ENCODE data around the gene DAPK2. TPM values are rescaled to one million over a fixed set of nuclear protein-coding genes. Genes with fewer than 3 reads are reported as not detected.

DAPK2 gene
- total and polyA plus RNA-seq, 2 donors (not counting 1 experiment from before 2014, with no cell fraction given) = 8.3 to 31.9 TPM

- 80% methylated on average over 8 of the region's 9 CpGs for WGBS (ENCODE audit: insufficient coverage)
- Mint-ChIP-seq H3K27me3 (no peaks in the 10 kb centered on the region), H3K27ac (no peak overlapping the region), H3K4me1 (peaks cover 8% of the 10 kb centered on the region), H3K9me3 (ENCODE audit: insufficient read depth) (no peaks in the 10 kb centered on the region), H3K4me3 (no peak overlapping the region)
- no peak overlapping the region for H3K27ac ChIP-seq (ENCODE audit: low read length in 2 of 2)
- H3K4me1 ChIP-seq (ENCODE audit: control insufficient read depth in 2 of 2, insufficient read depth in 2 of 2, low read length in 2 of 2) = no peaks in the 10 kb centered on the region
- no peaks in the 10 kb centered on the region for H3K9me3 ChIP-seq (ENCODE audit: control extremely low read depth in 1 of 3, control insufficient read depth in 2 of 3, insufficient read depth in 1 of 3, low read length in 2 of 3)
- no peak overlapping the region for H3K4me3 ChIP-seq (ENCODE audit: control extremely low read depth in 1 of 5, extremely low read depth in 1 of 5, insufficient read depth in 1 of 5, low read depth in 2 of 5, low read length in 4 of 5)
- no peak overlapping the region for H2AFZ ChIP-seq (ENCODE audit: insufficient read depth, low read depth, low read length, poor library complexity, severe bottlenecking)
- TF ChIP-seq CTCF (IDR thresholded peaks at IDR 0.05) (no peak), EZH2 (IDR thresholded peaks at IDR 0.05; ENCODE audit: borderline replicate concordance, insufficient read depth, low read depth, low read length, poor library complexity, severe bottlenecking) (no peak)
- no peak for DNase-seq
- intact Hi-C loops (cut with micrococcal nuclease) = no loop called here
- no peaks in the 10 kb centered on the region for H3K36me3 ChIP-seq (replicated peaks in 1 of 2; ENCODE audit: control extremely low read depth in 1 of 2, control insufficient read depth in 1 of 2, extremely low read depth in 1 of 2, insufficient read depth in 2 of 2, low read length in 1 of 2)
- H3K4me2 ChIP-seq (replicated peaks; ENCODE audit: low read depth, low read length, poor library complexity, severe bottlenecking) = no peak overlapping the region
- H4K20me1 ChIP-seq (ENCODE audit: control insufficient read depth, insufficient read depth, low read length, poor library complexity, severe bottlenecking) = no peaks in the 10 kb centered on the region
- ATAC-seq (ENCODE audit: low read depth) = no peak
- no peaks in the 10 kb centered on the region for H3K27me3 ChIP-seq (replicated peaks in 1 of 4; ENCODE audit: control extremely low read depth in 1 of 4, control insufficient read depth in 3 of 4, insufficient read depth in 4 of 4, low read length in 3 of 4)
- H3K79me2 ChIP-seq (ENCODE audit: control insufficient read depth, insufficient read depth, low read length) = no peaks in the 10 kb centered on the region
- no peak overlapping the region for H3K9ac ChIP-seq (ENCODE audit: low read length)
- CTCF ChIA-PET = interaction anchor here (0.6 to 3.6 kb wide), 5 partner anchors 12 to 167 kb away, joined by 3 to 11 read pairs (median 3); partner anchors contain the start of gene DAPK2
- POLR2A ChIA-PET = no interaction called here
Measured at GRCh38 chr15:63918901-63919348, 127.4 kb downstream of the DAPK2 start.

GRCh38 chr15:63918317-63918672 lies 128.0 kb downstream of the DAPK2 start:
- H3K9ac ChIP-seq (ENCODE audit: low read length) = no peak overlapping the region
- H3K4me3 Mint-ChIP-seq = no peak overlapping the region
- H3K9me3 ChIP-seq (ENCODE audit: control extremely low read depth in 1 of 3, control insufficient read depth in 2 of 3, insufficient read depth in 1 of 3, low read length in 2 of 3) = no peaks in the 10 kb centered on the region
- H3K79me2 ChIP-seq (ENCODE audit: control insufficient read depth, insufficient read depth, low read length) = no peaks in the 10 kb centered on the region
- no peaks in the 10 kb centered on the region for H4K20me1 ChIP-seq (ENCODE audit: control insufficient read depth, insufficient read depth, low read length, poor library complexity, severe bottlenecking)
- H3K9me3 Mint-ChIP-seq (ENCODE audit: insufficient read depth) = no peaks in the 10 kb centered on the region
- no peak overlapping the region for H3K4me2 ChIP-seq (replicated peaks; ENCODE audit: low read depth, low read length, poor library complexity, severe bottlenecking)
- 62% methylated on average over 3 of the region's 6 CpGs for WGBS (ENCODE audit: insufficient coverage)
- no peak overlapping the region for H3K4me3 ChIP-seq (ENCODE audit: control extremely low read depth in 1 of 5, extremely low read depth in 1 of 5, insufficient read depth in 1 of 5, low read depth in 2 of 5, low read length in 4 of 5)
- no peak for TF ChIP-seq CTCF (IDR thresholded peaks at IDR 0.05)
- TF ChIP-seq EZH2 (IDR thresholded peaks at IDR 0.05; ENCODE audit: borderline replicate concordance, insufficient read depth, low read depth, low read length, poor library complexity, severe bottlenecking) = no peak
- ChIA-PET POLR2A (no interaction called here), CTCF (interaction anchor here (1.3 to 3.6 kb wide), 2 partner anchors 127 to 148 kb away, joined by 3 to 11 read pairs; partner anchors contain the start of gene DAPK2)
- no peak overlapping the region for H3K27ac Mint-ChIP-seq
- H3K4me1 Mint-ChIP-seq = peaks cover 8% of the 10 kb centered on the region
- no peak overlapping the region for H3K27ac ChIP-seq (ENCODE audit: low read length in 2 of 2)
- intact Hi-C loops (cut with micrococcal nuclease) = no loop called here
- H3K36me3 ChIP-seq (replicated peaks in 1 of 2; ENCODE audit: control extremely low read depth in 1 of 2, control insufficient read depth in 1 of 2, extremely low read depth in 1 of 2, insufficient read depth in 2 of 2, low read length in 1 of 2) = no peaks in the 10 kb centered on the region
- H3K27me3 ChIP-seq (replicated peaks in 1 of 4; ENCODE audit: control extremely low read depth in 1 of 4, control insufficient read depth in 3 of 4, insufficient read depth in 4 of 4, low read length in 3 of 4) = no peaks in the 10 kb centered on the region
- no peak overlapping the region for H2AFZ ChIP-seq (ENCODE audit: insufficient read depth, low read depth, low read length, poor library complexity, severe bottlenecking)
- DNase-seq = no peak
- no peaks in the 10 kb centered on the region for H3K4me1 ChIP-seq (ENCODE audit: control insufficient read depth in 2 of 2, insufficient read depth in 2 of 2, low read length in 2 of 2)
- ATAC-seq (ENCODE audit: low read depth) = no peak
- H3K27me3 Mint-ChIP-seq = no peaks in the 10 kb centered on the region

Data from B cell (primary cell).